Measurements from ENCODE around the gene OPTN.

Gene OPTN

DNA sequence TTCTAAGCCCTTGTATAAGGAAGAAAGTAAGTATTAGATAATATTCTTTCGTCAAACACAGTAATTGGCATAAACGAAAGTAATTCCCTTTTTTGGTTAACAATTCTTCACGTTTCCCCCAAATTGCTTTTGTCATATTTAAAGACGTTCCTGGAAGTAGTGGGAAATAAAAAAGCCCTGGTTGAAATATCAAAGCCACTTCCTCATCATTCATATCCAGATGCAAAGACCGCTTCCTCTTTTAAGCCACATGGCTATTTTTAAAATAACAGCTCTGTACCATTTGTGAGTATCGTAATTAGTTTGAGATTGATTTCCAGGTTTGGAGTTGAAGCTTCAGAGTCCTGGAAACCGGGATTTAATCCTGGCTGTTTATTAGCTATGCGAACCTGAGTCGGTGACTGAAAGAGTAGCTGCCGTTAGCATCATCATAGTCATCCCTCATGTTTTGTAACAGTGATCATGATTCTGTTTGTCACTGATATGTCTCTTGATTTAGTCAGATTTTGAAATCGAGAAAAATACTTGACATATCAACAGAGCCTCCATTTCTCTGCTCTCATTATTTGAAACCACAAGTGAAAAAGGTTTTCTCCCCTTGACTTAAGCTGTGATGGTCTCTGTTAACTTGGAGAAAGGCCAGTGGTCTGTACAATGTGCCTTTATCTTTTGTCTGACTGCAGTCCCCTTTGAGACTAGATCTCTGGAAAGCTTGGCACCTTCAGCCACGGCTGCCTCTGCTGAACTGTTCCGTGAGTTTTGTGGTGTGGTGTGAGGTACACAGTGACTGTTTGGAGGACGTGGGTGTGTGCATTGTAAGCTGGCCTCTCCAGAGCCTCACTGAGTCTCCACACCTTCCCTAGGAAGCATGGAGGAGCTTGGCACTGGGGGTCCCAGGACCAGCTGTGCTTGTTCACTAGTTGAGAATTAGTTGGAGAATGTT, 18.1 kb downstream of the OPTN start:
- H3K9me3 Mint-ChIP-seq, result no peaks in the 10 kb centered on the region
- no peaks in the 10 kb centered on the region for H3K27me3 Mint-ChIP-seq
- DNase-seq (no peak), ATAC-seq (replicated peaks) (no peak)
- H3K4me3 Mint-ChIP-seq, result peak overlapping the region; percentile 62 to 75
- H3K36me3 Mint-ChIP-seq (ENCODE audit: insufficient read depth), result peaks cover 79% of the 10 kb centered on the region
- H3K27ac Mint-ChIP-seq, result peak overlapping the region; percentile 80 to 90
- H3K4me1 Mint-ChIP-seq (ENCODE audit: low read depth in 2 of 2), result peaks cover 24 to 39% of the 10 kb centered on the region in 2 donors

DNA sequence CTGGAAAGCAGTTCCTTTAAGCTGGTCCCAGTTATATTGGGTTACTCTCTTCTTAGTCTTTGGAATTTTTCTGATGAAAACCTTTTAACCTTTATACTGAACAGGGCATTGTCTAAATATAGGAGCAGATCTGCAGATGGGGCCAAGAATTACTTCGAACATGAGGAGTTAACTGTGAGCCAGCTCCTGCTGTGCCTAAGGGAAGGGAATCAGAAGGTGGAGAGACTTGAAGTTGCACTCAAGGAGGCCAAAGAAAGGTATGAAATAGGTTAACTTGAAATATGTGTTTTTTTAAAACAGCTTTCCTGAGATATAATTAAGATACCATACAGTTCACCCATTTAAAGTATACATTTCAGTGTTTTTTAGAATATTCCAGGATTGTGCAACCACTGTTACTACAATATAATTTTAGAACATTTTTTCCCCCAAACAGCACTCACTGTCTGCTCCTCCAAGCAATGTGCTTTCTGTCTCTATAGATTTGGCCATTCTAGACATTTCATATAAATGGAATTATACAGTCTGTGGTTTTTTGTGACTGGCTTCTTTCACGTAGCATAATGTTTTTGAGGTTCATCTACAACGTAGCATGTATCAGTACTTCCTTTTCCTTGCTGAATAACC, 18.9 kb downstream of the OPTN start:
- Mint-ChIP-seq H3K36me3 (ENCODE audit: insufficient read depth) (peaks cover 79% of the 10 kb centered on the region), H3K4me1 (ENCODE audit: low read depth in 2 of 2) (peaks cover 24 to 35% of the 10 kb centered on the region in 2 donors), H3K27me3 (no peaks in the 10 kb centered on the region), H3K27ac (peak overlapping the region; percentile 25 to 90), H3K4me3 (peak overlapping the region in 1 of 2 donors; percentile 75), H3K9me3 (no peaks in the 10 kb centered on the region)
- ATAC-seq (replicated peaks) (no peak), DNase-seq (no peak)

DNA sequence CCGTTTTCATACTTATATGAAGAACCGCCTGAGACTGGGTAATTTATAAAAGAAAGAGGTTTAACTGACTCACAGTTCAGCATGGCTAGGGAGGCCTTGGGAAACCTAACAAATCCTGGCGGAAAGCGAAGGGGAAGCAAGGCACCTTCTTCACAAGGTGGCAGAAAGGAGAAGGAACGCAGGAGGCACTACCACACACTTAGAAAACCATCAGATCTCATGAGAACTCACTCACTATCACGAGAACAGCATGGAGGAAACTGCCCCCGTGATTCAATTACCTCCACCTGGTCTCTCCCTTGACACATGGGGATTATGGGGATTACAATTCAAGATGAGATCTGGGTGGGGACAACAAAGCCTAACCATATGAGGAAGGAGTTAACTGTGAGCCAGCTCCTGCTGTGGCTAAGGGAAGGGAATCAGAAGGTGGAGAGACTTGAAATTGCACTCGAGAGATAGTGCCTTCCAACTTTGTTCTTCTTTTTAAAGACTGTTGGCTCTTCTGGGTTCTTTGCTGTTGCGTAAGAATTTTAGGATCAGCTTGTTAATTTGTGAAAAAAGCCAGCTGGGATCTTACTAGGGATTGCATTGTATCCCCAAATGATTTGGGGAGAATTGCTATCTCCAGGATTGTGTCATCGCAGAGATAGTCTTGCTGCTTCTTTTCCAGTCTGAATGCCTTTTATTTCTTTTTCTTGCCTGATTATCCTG, 21.0 kb downstream of the OPTN start:
- peaks cover 94% of the 10 kb centered on the region for H3K36me3 Mint-ChIP-seq (ENCODE audit: insufficient read depth)
- H3K4me3 Mint-ChIP-seq, result no peak overlapping the region
- no peak for ATAC-seq (replicated peaks)
- DNase-seq, result no peak
- H3K27ac Mint-ChIP-seq, result peak overlapping the region; percentile 55 to 68
- peaks cover 20 to 35% of the 10 kb centered on the region in 2 donors for H3K4me1 Mint-ChIP-seq (ENCODE audit: low read depth in 2 of 2)
- H3K27me3 Mint-ChIP-seq, result no peaks in the 10 kb centered on the region
- no peaks in the 10 kb centered on the region for H3K9me3 Mint-ChIP-seq

DNA sequence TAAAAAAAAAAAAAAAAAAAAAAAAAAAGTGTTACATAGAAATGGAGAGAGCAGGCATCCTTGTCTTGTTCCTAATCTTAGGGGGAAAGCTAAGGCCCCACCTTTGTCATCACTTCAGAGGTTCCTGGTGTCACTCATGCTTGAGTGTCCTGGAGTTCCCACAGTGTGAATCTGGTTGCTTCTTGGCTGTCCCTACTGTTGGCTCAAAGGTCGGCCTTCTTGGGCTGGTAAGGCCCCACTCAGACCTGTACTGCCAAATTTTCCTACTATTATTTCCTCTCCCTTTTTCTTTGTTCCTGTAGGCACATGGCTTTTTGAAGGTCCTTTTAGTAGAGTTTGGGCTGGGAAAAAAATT, 21.5 kb downstream of the OPTN start:
- Mint-ChIP-seq H3K36me3 (ENCODE audit: insufficient read depth) (peaks cover 98% of the 10 kb centered on the region), H3K4me3 (no peak overlapping the region), H3K4me1 (ENCODE audit: low read depth in 2 of 2) (peaks cover 15 to 29% of the 10 kb centered on the region in 2 donors)

DNA sequence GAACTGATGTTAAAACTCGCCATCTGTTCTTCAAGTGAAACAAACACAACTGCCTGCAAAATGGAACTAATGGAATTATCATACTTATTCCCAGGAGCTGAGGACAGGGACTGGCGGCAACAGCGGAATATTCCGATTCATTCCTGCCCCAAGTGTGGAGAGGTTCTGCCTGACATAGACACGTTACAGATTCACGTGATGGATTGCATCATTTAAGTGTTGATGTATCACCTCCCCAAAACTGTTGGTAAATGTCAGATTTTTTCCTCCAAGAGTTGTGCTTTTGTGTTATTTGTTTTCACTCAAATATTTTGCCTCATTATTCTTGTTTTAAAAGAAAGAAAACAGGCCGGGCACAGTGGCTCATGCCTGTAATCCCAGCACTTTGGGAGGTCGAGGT, 36.7 kb downstream of the OPTN start:
- no peak for ATAC-seq (replicated peaks)
- Mint-ChIP-seq H3K4me3 (no peak overlapping the region), H3K27me3 (no peaks in the 10 kb centered on the region)

More for the DNA sequence above, 21.5 kb downstream of the OPTN start:
- Mint-ChIP-seq H3K27ac (peak overlapping the region in 1 of 2 donors; percentile 86), H3K9me3 (no peaks in the 10 kb centered on the region), H3K27me3 (no peaks in the 10 kb centered on the region)
- ATAC-seq (replicated peaks) (no peak), DNase-seq (no peak)

DNA sequence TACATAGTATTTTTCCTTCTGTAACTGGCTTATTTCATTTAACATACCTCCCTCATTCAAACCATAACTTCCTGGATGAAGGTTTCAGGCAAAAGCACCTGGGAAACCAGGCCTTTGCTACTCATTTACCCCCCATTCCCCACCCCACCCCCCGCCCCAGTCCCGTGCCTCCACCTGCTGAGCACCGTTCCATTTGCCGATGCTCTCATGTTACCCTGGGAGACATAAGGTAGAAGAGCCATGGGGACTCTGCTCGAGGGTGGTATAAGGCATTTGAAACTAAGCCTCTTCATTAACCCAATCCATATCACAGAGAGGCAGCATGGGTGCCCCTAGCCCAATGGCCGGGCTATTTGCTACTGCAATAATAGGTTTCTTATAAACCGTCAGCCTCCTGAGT, 39.2 kb downstream of the OPTN start:
- Mint-ChIP-seq H3K27me3 (no peaks in the 10 kb centered on the region), H3K4me3 (no peak overlapping the region), H3K27ac (no peak overlapping the region), H3K4me1 (ENCODE audit: low read depth in 2 of 2) (peaks cover 0 to 3% of the 10 kb centered on the region in 2 donors), H3K36me3 (ENCODE audit: insufficient read depth) (peaks cover 61% of the 10 kb centered on the region), H3K9me3 (peaks cover 0 to under 1% of the 10 kb centered on the region in 2 donors)
- ATAC-seq (replicated peaks) (no peak), DNase-seq (no peak)

More for the DNA sequence above, 36.7 kb downstream of the OPTN start:
- DNase-seq, result no peak
- H3K36me3 Mint-ChIP-seq (ENCODE audit: insufficient read depth), result peaks cover 80% of the 10 kb centered on the region
- H3K4me1 Mint-ChIP-seq (ENCODE audit: low read depth in 2 of 2), result peaks cover 0 to 3% of the 10 kb centered on the region in 2 donors
- H3K27ac Mint-ChIP-seq, result no peak overlapping the region
- no peaks in the 10 kb centered on the region for H3K9me3 Mint-ChIP-seq

DNA sequence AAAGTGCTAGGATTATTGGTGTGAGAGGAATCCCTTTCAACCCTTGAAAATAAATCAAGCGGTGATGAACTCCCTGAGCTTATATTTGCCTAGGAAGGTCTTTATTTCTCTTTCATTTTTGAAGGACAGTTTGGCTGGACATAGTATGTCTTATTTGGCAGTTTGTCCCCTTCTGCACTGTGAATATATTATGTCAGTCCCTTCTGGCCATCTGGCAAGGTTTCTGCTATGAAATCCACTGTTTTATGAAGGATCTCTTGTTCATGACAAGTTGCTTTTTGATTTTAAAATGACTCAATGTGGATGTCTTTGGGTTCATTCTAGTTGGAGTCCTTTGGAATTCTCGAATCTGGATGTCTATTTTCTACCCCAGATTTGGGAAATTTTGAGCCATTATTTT, 39.7 kb downstream of the OPTN start:
- DNase-seq, result no peak
- H3K4me3 Mint-ChIP-seq, result no peak overlapping the region
- H3K27ac Mint-ChIP-seq, result peak overlapping the region in 1 of 2 donors; percentile 0
- H3K4me1 Mint-ChIP-seq (ENCODE audit: low read depth in 2 of 2), result peaks cover 0 to 3% of the 10 kb centered on the region in 2 donors
- ATAC-seq (replicated peaks), result no peak
- H3K27me3 Mint-ChIP-seq, result no peaks in the 10 kb centered on the region
- H3K9me3 Mint-ChIP-seq, result peaks cover 0 to 6% of the 10 kb centered on the region in 2 donors
- H3K36me3 Mint-ChIP-seq (ENCODE audit: insufficient read depth), result peaks cover 60% of the 10 kb centered on the region

DNA sequence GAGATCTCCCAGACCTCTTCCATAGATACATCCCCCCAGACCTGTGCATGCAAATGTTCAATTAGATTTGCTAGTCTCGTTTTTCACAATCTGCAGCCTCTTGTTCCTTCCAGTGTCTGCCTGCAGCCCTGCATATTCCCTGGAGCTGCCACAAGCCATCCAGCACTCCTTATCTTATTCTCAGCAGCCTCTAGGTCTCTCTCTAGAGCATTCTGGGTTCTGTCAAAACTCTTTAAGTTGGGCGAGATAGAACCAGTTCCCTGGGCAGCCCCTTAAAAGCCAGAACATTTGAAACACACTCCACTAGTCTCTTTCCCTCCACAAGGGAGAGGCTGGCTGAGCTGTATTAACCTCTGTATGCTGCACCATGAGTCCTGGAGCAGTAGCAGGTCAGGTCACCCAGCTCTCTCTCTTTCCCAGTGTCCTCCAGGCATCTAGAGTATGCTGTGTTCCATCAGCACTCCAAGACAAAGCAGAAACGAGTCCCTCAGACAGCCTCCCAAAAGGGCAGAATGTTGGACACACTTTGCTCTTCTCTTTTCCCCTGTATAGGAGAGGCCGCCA, 40.7 kb downstream of the OPTN start:
- H3K4me3 Mint-ChIP-seq, result no peak overlapping the region
- no peaks in the 10 kb centered on the region for H3K27me3 Mint-ChIP-seq
- peaks cover 0 to 3% of the 10 kb centered on the region in 2 donors for H3K4me1 Mint-ChIP-seq (ENCODE audit: low read depth in 2 of 2)
- H3K9me3 Mint-ChIP-seq, result peaks cover 2 to 15% of the 10 kb centered on the region in 2 donors
- H3K27ac Mint-ChIP-seq, result peak overlapping the region in 1 of 2 donors; percentile 35
- DNase-seq, result no peak
- ATAC-seq (replicated peaks), result no peak
- peaks cover 50% of the 10 kb centered on the region for H3K36me3 Mint-ChIP-seq (ENCODE audit: insufficient read depth)

DNA sequence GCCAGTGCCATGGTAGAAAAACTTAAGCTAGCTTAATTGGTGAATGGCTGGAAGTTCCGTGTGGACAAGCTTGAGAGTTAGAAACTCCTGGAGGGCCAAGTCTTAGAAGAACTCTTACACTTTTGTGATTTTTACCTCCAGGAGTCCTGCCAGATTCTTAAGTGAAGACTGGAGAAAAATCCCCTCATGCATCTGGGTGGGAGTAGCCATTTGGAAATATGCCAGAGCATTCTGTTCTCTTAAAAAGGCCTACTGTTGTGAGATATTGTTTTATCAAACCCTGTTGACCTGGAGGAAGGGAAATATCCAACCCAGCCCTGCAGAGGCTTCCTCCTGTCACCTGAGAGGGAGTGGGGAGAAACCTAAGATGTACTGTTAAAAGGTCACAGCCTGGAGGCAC, 43.8 kb downstream of the OPTN start:
- ATAC-seq (replicated peaks) (no peak), DNase-seq (no peak)
- H3K27me3 Mint-ChIP-seq, result no peaks in the 10 kb centered on the region
- H3K27ac Mint-ChIP-seq, result no peak overlapping the region
- H3K4me3 Mint-ChIP-seq, result no peak overlapping the region
- H3K4me1 Mint-ChIP-seq (ENCODE audit: low read depth in 2 of 2), result peaks cover 0 to 2% of the 10 kb centered on the region in 2 donors
- H3K36me3 Mint-ChIP-seq (ENCODE audit: insufficient read depth), result peaks cover 30% of the 10 kb centered on the region
- H3K9me3 Mint-ChIP-seq, result peaks cover 2 to 15% of the 10 kb centered on the region in 2 donors

DNA sequence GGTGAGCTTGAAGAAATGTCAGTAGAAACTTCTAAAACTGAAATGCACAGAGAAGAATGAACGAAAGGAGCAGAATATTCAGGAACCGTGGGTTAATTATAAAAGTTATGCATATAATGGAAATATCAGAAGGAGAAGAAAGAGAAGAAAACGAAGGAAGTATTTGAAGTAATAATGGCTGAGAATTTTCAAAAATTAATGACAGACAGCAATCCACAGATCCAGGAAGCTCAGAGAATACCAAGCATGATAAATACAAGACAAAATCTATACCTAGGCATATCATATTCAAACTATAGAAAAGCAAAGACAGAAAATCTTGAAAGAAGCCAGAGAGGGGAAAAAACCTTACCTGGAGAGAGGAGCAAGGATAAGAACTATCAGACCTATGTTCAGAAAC, 44.9 kb downstream of the OPTN start:
- Mint-ChIP-seq H3K4me3 (no peak overlapping the region), H3K9me3 (peaks cover 2 to 15% of the 10 kb centered on the region in 2 donors), H3K27ac (no peak overlapping the region), H3K36me3 (ENCODE audit: insufficient read depth) (peaks cover 28% of the 10 kb centered on the region), H3K4me1 (ENCODE audit: low read depth in 2 of 2) (no peaks in the 10 kb centered on the region), H3K27me3 (no peaks in the 10 kb centered on the region)
- DNase-seq (no peak), ATAC-seq (replicated peaks) (no peak)

DNA sequence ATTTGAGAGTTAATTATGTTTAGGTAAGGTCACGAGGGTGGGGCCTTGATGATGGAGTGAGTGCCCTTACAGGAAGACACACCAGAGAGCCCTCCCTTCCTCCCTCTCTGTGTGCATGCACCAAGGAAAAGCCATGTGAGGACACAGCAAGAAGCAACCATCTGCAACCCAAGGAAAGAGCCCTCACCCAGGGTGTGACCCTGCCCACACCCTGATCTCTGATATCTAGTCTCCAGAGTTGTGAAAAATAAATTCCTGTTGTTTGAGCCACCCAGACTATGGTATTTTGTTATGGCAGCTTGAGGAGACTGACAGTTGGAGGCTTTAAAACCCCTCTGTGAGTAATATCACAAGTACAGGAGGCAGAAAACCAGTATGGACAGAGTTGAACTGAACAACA, 46.4 kb downstream of the OPTN start:
- H3K36me3 Mint-ChIP-seq (ENCODE audit: insufficient read depth), result peaks cover 12% of the 10 kb centered on the region
- no peaks in the 10 kb centered on the region for H3K4me1 Mint-ChIP-seq (ENCODE audit: low read depth in 2 of 2)
- no peak overlapping the region for H3K27ac Mint-ChIP-seq
- H3K4me3 Mint-ChIP-seq, result no peak overlapping the region
- no peaks in the 10 kb centered on the region for H3K27me3 Mint-ChIP-seq
- H3K9me3 Mint-ChIP-seq, result peaks cover 5 to 15% of the 10 kb centered on the region in 2 donors
- no peak for DNase-seq
- ATAC-seq (replicated peaks), result no peak

DNA sequence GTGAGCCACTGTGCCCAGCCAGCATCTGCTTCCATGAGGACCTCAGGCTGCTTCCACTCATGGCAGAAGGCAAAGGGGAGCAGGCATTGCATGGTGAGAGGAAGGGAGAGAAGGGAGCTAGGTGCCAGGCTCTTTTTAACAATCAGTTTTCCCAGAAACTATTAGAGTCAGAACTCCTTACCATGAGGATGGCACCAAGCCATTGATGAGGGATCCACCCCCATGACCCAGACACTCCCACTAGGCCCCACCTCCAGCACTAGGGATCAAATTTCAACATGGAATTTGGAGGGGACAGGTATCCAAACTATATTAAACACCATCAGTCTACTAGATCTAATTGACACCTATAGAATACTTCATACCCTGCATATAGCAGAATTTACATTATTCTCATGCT, 47.2 kb downstream of the OPTN start:
- Mint-ChIP-seq H3K4me1 (ENCODE audit: low read depth in 2 of 2) (no peaks in the 10 kb centered on the region), H3K36me3 (ENCODE audit: insufficient read depth) (peaks cover 8% of the 10 kb centered on the region), H3K9me3 (peaks cover 5 to 15% of the 10 kb centered on the region in 2 donors), H3K4me3 (no peak overlapping the region), H3K27me3 (no peaks in the 10 kb centered on the region), H3K27ac (no peak overlapping the region)
- ATAC-seq (replicated peaks), result no peak
- no peak for DNase-seq

DNA sequence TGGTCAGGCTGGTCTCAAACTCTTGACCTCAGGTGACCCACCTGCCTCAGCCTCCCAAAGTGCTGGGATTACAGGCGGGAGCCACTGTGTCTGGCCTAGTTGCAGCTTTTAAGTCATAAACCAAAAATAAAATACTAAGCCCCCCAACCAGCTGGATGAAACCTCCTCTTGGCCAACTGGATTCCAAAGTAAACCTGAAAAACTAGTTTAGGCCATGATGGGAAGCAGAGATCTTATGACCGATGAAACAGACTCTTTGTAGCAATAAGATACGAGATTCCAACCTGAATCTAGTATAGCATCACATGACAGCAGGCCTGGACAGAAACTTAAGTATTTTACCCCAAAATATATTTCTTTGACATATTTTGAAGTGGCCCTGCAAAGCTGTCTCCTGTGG, 52.3 kb downstream of the OPTN start:
- Mint-ChIP-seq H3K4me3 (no peak overlapping the region), H3K27me3 (no peaks in the 10 kb centered on the region)
- ATAC-seq (replicated peaks), result no peak

More for the DNA sequence above, 52.3 kb downstream of the OPTN start:
- no peaks in the 10 kb centered on the region for H3K36me3 Mint-ChIP-seq (ENCODE audit: insufficient read depth)
- peaks cover 0 to 2% of the 10 kb centered on the region in 2 donors for H3K9me3 Mint-ChIP-seq
- H3K27ac Mint-ChIP-seq, result no peak overlapping the region
- no peaks in the 10 kb centered on the region for H3K4me1 Mint-ChIP-seq (ENCODE audit: low read depth in 2 of 2)
- no peak for DNase-seq
